Left lung (tissue), 10 donors: ENCODE data around the gene ECSIT. TPM values are rescaled to one million over a fixed set of nuclear protein-coding genes. Genes with fewer than 3 reads are reported as not detected.
"Not testable (repeated sequence)": the region's sequence is repeated elsewhere in the genome, so short reads cannot be mapped to it uniquely, and the experiment has no call there.

ENCODE experiments used
- ATAC-seq: fragments of 200-7000 bp; cut with Tn5 transposase; one replicate; pipeline ENCODE4 v1.9.1; 2020; ENCODE audit warnings: moderate library complexity
- DNase-seq, 4 donors: peaks; one replicate each; pipeline ENCODE4 v3.0.0-alpha.2; 2013 to 2020
- H3K27ac ChIP-seq, 2 donors: fragments of 200-600 bp; sonication (generic) in 1 of 2; one replicate each; pipeline versions ENCODE4 v1.5.0 to v1.8.0; 2020 to 2021
- H3K27me3 ChIP-seq, 2 donors: fragments of 200-600 bp; sonication (generic) in 1 of 2; one replicate each; pipeline versions ENCODE4 v1.5.0 to v1.8.0; 2020 to 2021
- H3K36me3 ChIP-seq, 2 donors: fragments of 200-600 bp; sonication (generic) in 1 of 2; one replicate each; pipeline versions ENCODE4 v1.5.0 to v1.8.0; 2020 to 2021
- H3K4me1 ChIP-seq, 2 donors: fragments of 200-600 bp; one replicate each; pipeline ENCODE4 v1.8.0; 2021
- H3K4me3 ChIP-seq, 2 donors: fragments of 200-600 bp; sonication (generic) in 1 of 2; one replicate each; pipeline versions ENCODE4 v1.5.0 to v1.8.0; 2020 to 2021; ENCODE audit warnings: mild to moderate bottlenecking in 1 of 2
- H3K9me3 ChIP-seq, 2 donors: fragments of 200-600 bp; sonication (generic) in 1 of 2; one replicate each; pipeline versions ENCODE4 v1.5.0 to v1.8.0; 2020 to 2021
- CTCF ChIP-seq, 2 donors: fragments of 200-600 bp; sonication (generic) in 1 of 2; IDR thresholded peaks; one replicate each; pipeline versions ENCODE4 v1.5.0 to v1.8.0; 2021; ENCODE audit warnings: antibody characterized with exemption in 2 of 2
- intact Hi-C, 2 donors: fragments of 100-400 bp; cut with DNase I; formaldehyde crosslinking; loops; one replicate each; pipeline versions ENCODE4 v1.11.2 to v1.14.2; 2022
- polyA plus RNA-seq, 6 donors: library from polyadenylated mRNA; unstranded; fragments of 120-200 nt; gene quantifications; one replicate each; pipeline ENCODE4 v1.2.1, GENCODE V29; 2013; ENCODE audit not compliant: insufficient read length in 6 of 6
- total RNA-seq, 2 donors: library from RNA; stranded (reverse); fragmentation: NEBNext Ultra II Directional; extraction: Animal tissue kit (Norgen Biotek cat#: 25700); gene quantifications; one replicate each; pipeline ENCODE4 v1.2.1, GENCODE V29; 2021
- donor health status: DM: no; HTN: yes; CAD: no.
- donor health status: DM: no; HTN: no; CAD: no.

Gene ECSIT
- total and polyA plus RNA-seq, 8 donors, result 32.6 to 44.6 (median 36.6) TPM

- Histone ChIP-seq H3K4me3 (no peak overlapping the region), H3K4me1 (peaks cover 0 to 38% of the 10 kb centered on the region in 2 donors), H3K27me3 (peaks cover 0 to 16% of the 10 kb centered on the region in 2 donors), H3K36me3 (peaks cover 0 to 20% of the 10 kb centered on the region in 2 donors), H3K27ac (no peak overlapping the region), H3K9me3 (no peaks in the 10 kb centered on the region)
- TF ChIP-seq CTCF (IDR thresholded peaks at IDR 0.05), result no peak
- DNase-seq (no peak), ATAC-seq (no peak)
- intact Hi-C loops, result no loop called here
Measured at GRCh38 chr19:11574689-11575088, 45.8 kb upstream of the ECSIT start.

- H3K9me3 ChIP-seq, intact Hi-C loops, H3K27me3 ChIP-seq, H3K27ac ChIP-seq, H3K4me3 ChIP-seq, DNase-seq, ATAC-seq: not testable (repeated sequence)
- Histone ChIP-seq H3K4me1 (peaks cover 0 to 33% of the 10 kb centered on the region in 2 donors), H3K36me3 (peaks cover 0 to 20% of the 10 kb centered on the region in 2 donors)
Measured at GRCh38 chr19:11573763-11574162, 44.8 kb upstream of the ECSIT start.

GRCh38 chr19:11573354-11573753, 44.4 kb upstream of the ECSIT start:
- peaks cover 0 to 20% of the 10 kb centered on the region in 2 donors for H3K36me3 ChIP-seq
- DNase-seq, H3K9me3 ChIP-seq, H3K4me3 ChIP-seq, ATAC-seq, H3K27ac ChIP-seq, intact Hi-C loops, H3K27me3 ChIP-seq: not testable (repeated sequence)
- peaks cover 0 to 31% of the 10 kb centered on the region in 2 donors for H3K4me1 ChIP-seq

- H3K27ac ChIP-seq, result no peak overlapping the region
- H3K4me3 ChIP-seq, result no peak overlapping the region
- no peaks in the 10 kb centered on the region for H3K27me3 ChIP-seq
- intact Hi-C loops, result no loop called here
- H3K4me1 ChIP-seq, result peaks cover 0 to 6% of the 10 kb centered on the region in 2 donors
- ATAC-seq (no peak), DNase-seq (no peak)
- peaks cover 0 to 4% of the 10 kb centered on the region in 2 donors for H3K36me3 ChIP-seq
- H3K9me3 ChIP-seq, result no peaks in the 10 kb centered on the region
- no peak for TF ChIP-seq CTCF (IDR thresholded peaks at IDR 0.05)
Measured at GRCh38 chr19:11570039-11570462, 41.1 kb upstream of the ECSIT start.

- no peak for TF ChIP-seq CTCF (IDR thresholded peaks at IDR 0.05)
- ATAC-seq, result no peak
- H3K4me3 ChIP-seq, result peak overlapping the region in 1 of 2 donors; percentile 25
- H3K36me3 ChIP-seq, result no peaks in the 10 kb centered on the region
- no peak overlapping the region for H3K27ac ChIP-seq
- peaks cover 0 to 6% of the 10 kb centered on the region in 2 donors for H3K4me1 ChIP-seq
- H3K9me3 ChIP-seq, result no peaks in the 10 kb centered on the region
- H3K27me3 ChIP-seq, result no peaks in the 10 kb centered on the region
- no peak for DNase-seq
- intact Hi-C loops, result no loop called here
Measured at GRCh38 chr19:11566164-11566563, 37.2 kb upstream of the ECSIT start.

- intact Hi-C loops, H3K9me3 ChIP-seq: not testable (repeated sequence)
Measured at GRCh38 chr19:11565649-11565980, 36.7 kb upstream of the ECSIT start.

GRCh38 chr19:11564082-11564807, 35.3 kb upstream of the ECSIT start:
- H3K27me3 ChIP-seq, DNase-seq, intact Hi-C loops, ATAC-seq, H3K36me3 ChIP-seq, H3K9me3 ChIP-seq, H3K27ac ChIP-seq, H3K4me3 ChIP-seq: not testable (repeated sequence)
- H3K4me1 ChIP-seq, result peaks cover 8 to 25% of the 10 kb centered on the region in 2 donors

More at GRCh38 chr19:11565649-11565980, 36.7 kb upstream of the ECSIT start:
- H3K4me3 ChIP-seq, H3K27me3 ChIP-seq, DNase-seq, H3K36me3 ChIP-seq, H3K27ac ChIP-seq, ATAC-seq: not testable (repeated sequence)
- peaks cover under 1 to 11% of the 10 kb centered on the region in 2 donors for H3K4me1 ChIP-seq
